Measurements from ENCODE around the gene VAV1. TPM values are rescaled to one million over a fixed set of nuclear protein-coding genes. Genes with fewer than 3 reads are reported as not detected.

The VAV1 gene
- total and polyA plus RNA-seq, 2 donors from 2014 or later = 0.90 to 15.5 TPM

GRCh38 chr19:6729573-6730152 lies 42.8 kb upstream of the VAV1 start:
- Histone ChIP-seq H3K36me3 (ENCODE audit: control insufficient read depth in 2 of 3, insufficient read depth in 3 of 3, low read length in 3 of 3) (no peaks in the 10 kb centered on the region), H3K9ac (ENCODE audit: low read length in 3 of 3) (no peak overlapping the region), H3K27me3 (ENCODE audit: control insufficient read depth, insufficient read depth, low read length) (no peaks in the 10 kb centered on the region), H3K27ac (ENCODE audit: low read depth in 2 of 2, low read length in 2 of 2) (no peak overlapping the region), H3K9me3 (ENCODE audit: control insufficient read depth in 2 of 3, insufficient read depth in 1 of 3, low read length in 3 of 3) (no peaks in the 10 kb centered on the region), H3K4me1 (ENCODE audit: control insufficient read depth in 2 of 3, insufficient read depth in 2 of 3, low read depth in 1 of 3, low read length in 3 of 3) (peaks cover 0 to 5% (median 0%) of the 10 kb centered on the region in 3 donors), H3K4me3 (ENCODE audit: low read length in 3 of 3) (no peak overlapping the region)
- TF ChIP-seq CTCF (IDR thresholded peaks at IDR 0.05; ENCODE audit: borderline replicate concordance, extremely low read depth, insufficient read depth) = no peak
- DNase-seq = peak in 1 of 5 donors; percentile 55
- intact Hi-C loops (cut with DNase I) = no loop called here
- FAIRE-seq = no peak

GRCh38 chr19:6730153-6730804 lies 42.2 kb upstream of the VAV1 start:
- Histone ChIP-seq H3K36me3 (ENCODE audit: control insufficient read depth in 2 of 3, insufficient read depth in 3 of 3, low read length in 3 of 3) (no peaks in the 10 kb centered on the region), H3K9me3 (ENCODE audit: control insufficient read depth in 2 of 3, insufficient read depth in 1 of 3, low read length in 3 of 3) (no peaks in the 10 kb centered on the region), H3K27me3 (ENCODE audit: control insufficient read depth, insufficient read depth, low read length) (no peaks in the 10 kb centered on the region), H3K27ac (ENCODE audit: low read depth in 2 of 2, low read length in 2 of 2) (no peak overlapping the region), H3K9ac (ENCODE audit: low read length in 3 of 3) (no peak overlapping the region), H3K4me3 (ENCODE audit: low read length in 3 of 3) (no peak overlapping the region), H3K4me1 (ENCODE audit: control insufficient read depth in 2 of 3, insufficient read depth in 2 of 3, low read depth in 1 of 3, low read length in 3 of 3) (peaks cover 0 to 5% (median 1%) of the 10 kb centered on the region in 3 donors)
- no peak for TF ChIP-seq CTCF (IDR thresholded peaks at IDR 0.05; ENCODE audit: borderline replicate concordance, extremely low read depth, insufficient read depth)
- intact Hi-C loops (cut with DNase I) = no loop called here
- FAIRE-seq (no peak), DNase-seq (peak; percentile 41 to 94 (median 81))

- Histone ChIP-seq H3K27ac (ENCODE audit: low read depth in 2 of 2, low read length in 2 of 2) (no peak overlapping the region), H3K9me3 (ENCODE audit: control insufficient read depth in 2 of 3, insufficient read depth in 1 of 3, low read length in 3 of 3) (no peaks in the 10 kb centered on the region), H3K9ac (ENCODE audit: low read length in 3 of 3) (no peak overlapping the region), H3K36me3 (ENCODE audit: control insufficient read depth in 2 of 3, insufficient read depth in 3 of 3, low read length in 3 of 3) (no peaks in the 10 kb centered on the region), H3K4me1 (ENCODE audit: control insufficient read depth in 2 of 3, insufficient read depth in 2 of 3, low read depth in 1 of 3, low read length in 3 of 3) (peaks cover 0 to 8% (median 0%) of the 10 kb centered on the region in 3 donors), H3K4me3 (ENCODE audit: low read length in 3 of 3) (no peak overlapping the region), H3K27me3 (ENCODE audit: control insufficient read depth, insufficient read depth, low read length) (no peaks in the 10 kb centered on the region)
- no peak for FAIRE-seq
- intact Hi-C loops (cut with DNase I) = no loop called here
- no peak for TF ChIP-seq CTCF (IDR thresholded peaks at IDR 0.05; ENCODE audit: borderline replicate concordance, extremely low read depth, insufficient read depth)
- DNase-seq = no peak
Measured at GRCh38 chr19:6730941-6731670, 41.4 kb upstream of the VAV1 start.
